ENCODE data around the gene KRT2. TPM values are rescaled to one million over a fixed set of nuclear protein-coding genes. Genes with fewer than 3 reads are reported as not detected.

The KRT2 gene
- total RNA-seq, 1 experiment from 2014 or later = not detected

- TF ChIP-seq ZNF281 (CRISPR knock-in tag; IDR thresholded peaks at IDR 0.05) (no peak), ZNF317 (CRISPR knock-in tag; IDR thresholded peaks at IDR 0.05; ENCODE audit: borderline replicate concordance, low read depth) (no peak), E2F4 (CRISPR knock-in tag; IDR thresholded peaks at IDR 0.05; ENCODE audit: borderline replicate concordance, low read depth) (no peak), GRHL2 (CRISPR knock-in tag; IDR thresholded peaks at IDR 0.05; ENCODE audit: insufficient replicate concordance, severe bottlenecking) (no peak), PRDM15 (CRISPR knock-in tag; IDR thresholded peaks at IDR 0.05) (no peak)
These were observed 10.9 kb upstream of the KRT2 start (continued) for GRCh38 chr12:52662918-52663229.

GRCh38 chr12:52662093-52662917 lies 10.3 kb upstream of the KRT2 start:
- Mint-ChIP-seq H3K27me3 (ENCODE audit: low read depth) (no peaks in the 10 kb centered on the region), H3K4me1 (no peaks in the 10 kb centered on the region), H3K9me3 (no peaks in the 10 kb centered on the region)

GRCh38 chr12:52661668-52662067 lies 9.7 kb upstream of the KRT2 start:
- ChIA-PET POLR2A (no interaction called here), CTCF (interaction anchor here (0.9 to 1.0 kb wide), 2 partner anchors 209 to 319 kb away, joined by 3 read pairs; no protein-coding TSS in a partner anchor)
- H3K4me3 Mint-ChIP-seq = no peak overlapping the region
- ATAC-seq = no peak
- H3K27ac Mint-ChIP-seq = no peak overlapping the region
- H3K36me3 Mint-ChIP-seq = no peaks in the 10 kb centered on the region
- H3K4me1 Mint-ChIP-seq = no peaks in the 10 kb centered on the region
- DNase-seq (ENCODE audit: low spot score) = no peak
- no peaks in the 10 kb centered on the region for H3K9me3 Mint-ChIP-seq
- H3K27me3 Mint-ChIP-seq (ENCODE audit: low read depth) = no peaks in the 10 kb centered on the region
- TF ChIP-seq NR3C1 (CRISPR knock-in tag; conservative IDR thresholded peaks at IDR 0.05; ENCODE audit: low read depth) = no peak
- no peak for TF ChIP-seq USF2 (CRISPR knock-in tag; IDR thresholded peaks at IDR 0.05)
- TF ChIP-seq CREM (CRISPR knock-in tag; IDR thresholded peaks at IDR 0.05) = no peak
- no peak for TF ChIP-seq GTF2I (CRISPR knock-in tag; conservative IDR thresholded peaks at IDR 0.05)
- no peak for TF ChIP-seq ZNF416 (CRISPR knock-in tag; IDR thresholded peaks at IDR 0.05)
- no peak for TF ChIP-seq ZNF281 (CRISPR knock-in tag; IDR thresholded peaks at IDR 0.05)
- no peak for TF ChIP-seq ETV6 (CRISPR knock-in tag; IDR thresholded peaks at IDR 0.05)
- no peak for TF ChIP-seq ZMAT4 (CRISPR knock-in tag; IDR thresholded peaks at IDR 0.05)
- no peak for TF ChIP-seq IRF2 (CRISPR knock-in tag; IDR thresholded peaks at IDR 0.05; ENCODE audit: borderline replicate concordance, low read depth)
- TF ChIP-seq NFYB (CRISPR knock-in tag; conservative IDR thresholded peaks at IDR 0.05; ENCODE audit: low read depth) = no peak
- TF ChIP-seq JAZF1 (CRISPR knock-in tag; IDR thresholded peaks at IDR 0.05) = no peak
- TF ChIP-seq KAT7 (CRISPR knock-in tag; IDR thresholded peaks at IDR 0.05; ENCODE audit: borderline replicate concordance) = no peak

More at GRCh38 chr12:52662093-52662917, 10.3 kb upstream of the KRT2 start:
- TF ChIP-seq E2F4 (CRISPR knock-in tag; IDR thresholded peaks at IDR 0.05; ENCODE audit: borderline replicate concordance, low read depth) (no peak), CREB1 (CRISPR knock-in tag; IDR thresholded peaks at IDR 0.05) (no peak), IRF2 (CRISPR knock-in tag; IDR thresholded peaks at IDR 0.05; ENCODE audit: borderline replicate concordance, low read depth) (no peak)
- Mint-ChIP-seq H3K27ac (no peak overlapping the region), H3K4me3 (no peak overlapping the region), H3K36me3 (no peaks in the 10 kb centered on the region)
- DNase-seq (ENCODE audit: low spot score) (no peak), ATAC-seq (no peak)
- ChIA-PET POLR2A (no interaction called here), CTCF (interaction anchor here (0.7 to 1.0 kb wide), 2 partner anchors 29 to 208 kb away, joined by 3 to 5 read pairs; no protein-coding TSS in a partner anchor)
